ENCODE measurements around the gene MUC3A. TPM values are rescaled to one million over a fixed set of nuclear protein-coding genes. Genes with fewer than 3 reads are reported as not detected.
A peak's percentile ranks its signal among the peaks of the same experiment; 100 is the strongest.
"Not testable (repeated sequence)": the region's sequence is repeated elsewhere in the genome, so short reads cannot be mapped to it uniquely, and the experiment has no call there.

The MUC3A gene
- total RNA-seq, 2 donors from 2014 or later = 0.52 to 3.0 TPM

DNA sequence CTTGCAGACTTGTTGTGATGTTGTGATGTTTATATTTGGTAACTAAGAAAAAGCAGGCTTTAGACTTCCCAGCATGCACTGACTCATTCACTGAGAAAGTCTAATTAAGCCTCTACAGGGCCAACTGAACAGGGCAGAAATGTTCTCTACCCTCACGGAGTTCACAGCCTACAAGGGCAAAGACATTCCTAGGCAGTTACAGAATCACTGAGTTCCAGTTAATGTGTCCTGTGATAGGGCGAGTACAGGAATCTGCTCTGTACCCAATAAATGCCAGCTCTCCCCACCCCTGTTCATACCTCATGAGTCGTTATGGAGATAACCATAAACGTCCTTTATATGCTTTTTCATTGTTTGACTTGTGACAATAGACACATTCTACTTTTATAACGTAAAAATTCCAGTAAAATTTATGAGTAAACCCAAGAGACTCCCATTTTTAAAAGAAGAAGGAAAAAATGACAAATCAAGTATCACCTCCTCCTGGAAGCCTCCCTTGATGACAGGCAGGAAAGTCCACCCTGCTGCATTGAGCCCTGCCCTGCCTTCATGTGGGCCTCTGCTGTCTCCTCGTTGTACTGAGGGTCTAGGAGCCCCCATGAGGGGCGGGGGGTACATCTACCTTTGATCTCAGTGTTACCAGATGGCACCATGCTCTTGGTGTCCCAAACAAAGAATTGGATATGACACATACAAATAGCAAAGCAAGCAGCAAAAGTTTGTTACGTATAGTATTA, 34.3 kb downstream of the MUC3A start:
- H3K36me3 ChIP-seq (replicated peaks in 1 of 2; ENCODE audit: insufficient read depth in 1 of 2, low read depth in 2 of 2) = no peaks in the 10 kb centered on the region
- TF ChIP-seq, protein P1, sequence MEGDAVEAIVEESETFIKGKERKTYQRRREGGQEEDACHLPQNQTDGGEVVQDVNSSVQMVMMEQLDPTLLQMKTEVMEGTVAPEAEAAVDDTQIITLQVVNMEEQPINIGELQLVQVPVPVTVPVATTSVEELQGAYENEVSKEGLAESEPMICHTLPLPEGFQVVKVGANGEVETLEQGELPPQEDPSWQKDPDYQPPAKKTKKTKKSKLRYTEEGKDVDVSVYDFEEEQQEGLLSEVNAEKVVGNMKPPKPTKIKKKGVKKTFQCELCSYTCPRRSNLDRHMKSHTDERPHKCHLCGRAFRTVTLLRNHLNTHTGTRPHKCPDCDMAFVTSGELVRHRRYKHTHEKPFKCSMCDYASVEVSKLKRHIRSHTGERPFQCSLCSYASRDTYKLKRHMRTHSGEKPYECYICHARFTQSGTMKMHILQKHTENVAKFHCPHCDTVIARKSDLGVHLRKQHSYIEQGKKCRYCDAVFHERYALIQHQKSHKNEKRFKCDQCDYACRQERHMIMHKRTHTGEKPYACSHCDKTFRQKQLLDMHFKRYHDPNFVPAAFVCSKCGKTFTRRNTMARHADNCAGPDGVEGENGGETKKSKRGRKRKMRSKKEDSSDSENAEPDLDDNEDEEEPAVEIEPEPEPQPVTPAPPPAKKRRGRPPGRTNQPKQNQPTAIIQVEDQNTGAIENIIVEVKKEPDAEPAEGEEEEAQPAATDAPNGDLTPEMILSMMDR (IDR thresholded peaks at IDR 0.05) = no peak
- no peak for TF ChIP-seq POLR2A (IDR thresholded peaks at IDR 0.05)
- H3K27ac ChIP-seq = no peak overlapping the region
- intact Hi-C loops (cut with DNase I) = no loop called here
- ATAC-seq (peak; percentile 87), DNase-seq (peak in 1 of 4 donors; percentile 14)
- H3K9me3 ChIP-seq = no peaks in the 10 kb centered on the region
- 28 to 41% methylated on average over 8 of the region's 8 CpGs for WGBS, 2 donors
- no peaks in the 10 kb centered on the region for H3K27me3 ChIP-seq
- H3K4me3 ChIP-seq = no peak overlapping the region
- H3K4me1 ChIP-seq = no peaks in the 10 kb centered on the region

DNA sequence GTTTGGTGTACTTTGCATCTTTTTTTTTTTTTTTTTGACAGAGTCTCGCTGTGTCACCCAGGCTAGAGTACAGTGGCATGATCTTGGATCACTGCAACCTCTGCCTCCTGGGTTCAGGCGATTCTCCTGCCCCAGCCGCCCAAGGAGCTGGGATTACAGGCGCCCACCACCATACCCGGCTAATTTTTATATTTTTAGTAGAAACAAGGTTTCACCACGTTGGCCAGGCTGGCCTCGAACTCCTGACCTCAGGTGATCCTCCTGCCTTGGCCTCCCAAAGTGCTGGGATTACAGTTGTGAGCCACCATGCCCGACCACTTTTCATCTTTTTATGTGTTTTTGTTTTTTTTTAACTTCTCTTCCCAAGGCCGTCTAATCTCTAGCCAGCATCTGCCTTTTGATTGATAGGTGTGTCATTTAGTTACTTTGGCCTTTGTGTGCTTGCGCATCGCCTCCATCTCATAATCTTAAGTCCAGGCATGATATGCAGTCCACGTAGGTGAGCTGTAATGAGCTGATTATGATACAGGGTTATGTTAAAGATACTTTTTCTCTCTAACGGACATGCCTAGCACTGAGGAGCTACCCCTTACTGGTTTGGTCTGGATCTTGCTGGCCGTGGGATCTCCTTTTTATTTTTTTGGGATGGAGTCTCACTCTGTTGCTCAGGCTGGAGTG, 35.0 kb downstream of the MUC3A start:
- H3K27ac ChIP-seq; intact Hi-C loops (cut with DNase I); H3K4me1 ChIP-seq: not testable (repeated sequence)

DNA sequence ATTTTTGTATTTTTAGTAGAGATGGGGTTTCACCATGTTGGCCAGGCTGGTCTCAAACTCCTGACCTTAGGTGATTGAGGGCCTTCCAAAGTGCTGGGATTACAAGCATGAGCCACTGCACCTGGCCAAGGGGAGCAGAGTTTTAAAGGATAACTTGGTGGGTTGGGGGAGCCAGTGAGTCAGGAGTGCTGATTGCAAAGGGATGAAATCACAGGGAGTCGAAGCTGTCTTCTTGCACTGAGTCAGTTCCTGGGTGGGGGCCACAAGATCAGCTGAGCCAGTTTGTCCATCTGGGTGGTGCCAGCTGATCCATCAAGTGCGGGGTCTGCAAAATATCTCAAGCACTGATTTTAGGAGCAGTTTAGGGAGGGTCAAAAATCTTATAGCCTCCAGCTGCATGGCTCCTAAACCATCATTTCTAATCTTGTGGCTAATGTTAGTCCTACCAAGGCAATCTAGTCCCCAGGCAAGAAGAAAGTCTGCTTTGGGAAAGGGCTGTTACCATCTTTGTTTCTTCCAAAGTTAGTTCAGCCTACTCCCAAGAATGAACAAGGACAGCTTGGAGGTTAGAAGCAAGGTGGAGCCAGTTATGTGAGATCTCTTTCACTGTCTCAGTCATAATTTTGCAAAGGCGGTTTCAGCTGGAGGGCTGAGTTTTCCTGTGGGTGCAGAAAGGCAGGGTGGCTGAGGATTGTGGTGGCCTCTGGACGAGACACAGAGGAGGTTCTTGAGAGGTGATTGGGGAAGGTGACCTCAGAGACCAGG, 35.9 kb downstream of the MUC3A start:
- H3K36me3 ChIP-seq (replicated peaks in 1 of 2; ENCODE audit: insufficient read depth in 1 of 2, low read depth in 2 of 2); H3K27me3 ChIP-seq; intact Hi-C loops (cut with DNase I); H3K4me3 ChIP-seq; DNase-seq; ATAC-seq; H3K4me1 ChIP-seq; H3K9me3 ChIP-seq; H3K27ac ChIP-seq: not testable (repeated sequence)
- 67 to 76% methylated on average over 3 to 4 of the region's 4 CpGs for WGBS, 2 donors

More for the DNA sequence above, 35.0 kb downstream of the MUC3A start:
- not testable (repeated sequence) for H3K4me3 ChIP-seq; DNase-seq; H3K9me3 ChIP-seq; ATAC-seq; H3K27me3 ChIP-seq; H3K36me3 ChIP-seq (replicated peaks in 1 of 2; ENCODE audit: insufficient read depth in 1 of 2, low read depth in 2 of 2)
- 69 to 70% methylated on average over 14 of the region's 14 CpGs for WGBS, 2 donors

DNA sequence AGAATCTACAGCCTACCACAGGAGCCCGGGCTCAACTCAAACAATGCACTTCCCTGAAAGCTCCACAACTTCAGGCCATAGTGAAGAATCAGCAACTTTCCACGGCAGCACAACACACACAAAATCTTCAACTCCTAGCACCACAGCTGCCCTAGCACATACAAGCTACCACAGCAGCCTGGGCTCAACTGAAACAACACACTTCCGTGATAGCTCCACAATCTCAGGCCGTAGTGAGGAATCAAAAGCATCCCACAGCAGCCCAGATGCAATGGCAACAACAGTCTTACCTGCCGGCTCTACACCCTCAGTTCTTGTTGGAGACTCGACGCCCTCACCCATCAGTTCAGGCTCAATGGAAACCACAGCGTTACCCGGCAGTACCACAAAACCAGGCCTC, 42.3 kb downstream of the MUC3A start:
- no peaks in the 10 kb centered on the region for H3K27me3 ChIP-seq
- no peaks in the 10 kb centered on the region for H3K4me1 ChIP-seq
- no peaks in the 10 kb centered on the region for H3K36me3 ChIP-seq (replicated peaks in 1 of 2; ENCODE audit: insufficient read depth in 1 of 2, low read depth in 2 of 2)
- no peak for TF ChIP-seq POLR2A (IDR thresholded peaks at IDR 0.05)
- TF ChIP-seq, protein P1 (IDR thresholded peaks at IDR 0.05) = no peak
- 76 to 80% methylated on average over 9 of the region's 9 CpGs for WGBS, 2 donors
- H3K9me3 ChIP-seq = no peaks in the 10 kb centered on the region
- no peak for DNase-seq
- intact Hi-C loops (cut with DNase I) = no loop called here
- no peak overlapping the region for H3K27ac ChIP-seq
- no peak overlapping the region for H3K4me3 ChIP-seq
- ATAC-seq = no peak

DNA sequence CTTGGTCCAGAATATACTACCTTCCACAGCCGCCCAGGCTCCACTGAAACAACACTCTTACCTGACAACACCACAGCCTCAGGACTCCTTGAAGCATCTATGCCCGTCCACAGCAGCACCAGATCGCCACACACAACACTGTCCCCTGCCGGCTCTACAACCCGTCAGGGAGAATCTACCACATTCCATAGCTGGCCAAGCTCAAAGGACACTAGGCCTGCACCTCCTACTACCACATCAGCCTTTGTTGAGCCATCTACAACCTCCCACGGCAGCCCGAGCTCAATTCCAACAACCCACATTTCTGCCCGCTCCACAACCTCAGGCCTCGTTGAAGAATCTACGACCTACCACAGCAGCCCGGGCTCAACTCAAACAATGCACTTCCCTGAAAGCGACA, 42.9 kb downstream of the MUC3A start:
- H3K9me3 ChIP-seq; H3K4me3 ChIP-seq; H3K4me1 ChIP-seq; H3K36me3 ChIP-seq (replicated peaks in 1 of 2; ENCODE audit: insufficient read depth in 1 of 2, low read depth in 2 of 2); ATAC-seq; DNase-seq; intact Hi-C loops (cut with DNase I); H3K27ac ChIP-seq; H3K27me3 ChIP-seq: not testable (repeated sequence)
- whole genome bisulfite sequencing, 2 donors = 78 to 81% methylated on average over 12 of the region's 12 CpGs

DNA sequence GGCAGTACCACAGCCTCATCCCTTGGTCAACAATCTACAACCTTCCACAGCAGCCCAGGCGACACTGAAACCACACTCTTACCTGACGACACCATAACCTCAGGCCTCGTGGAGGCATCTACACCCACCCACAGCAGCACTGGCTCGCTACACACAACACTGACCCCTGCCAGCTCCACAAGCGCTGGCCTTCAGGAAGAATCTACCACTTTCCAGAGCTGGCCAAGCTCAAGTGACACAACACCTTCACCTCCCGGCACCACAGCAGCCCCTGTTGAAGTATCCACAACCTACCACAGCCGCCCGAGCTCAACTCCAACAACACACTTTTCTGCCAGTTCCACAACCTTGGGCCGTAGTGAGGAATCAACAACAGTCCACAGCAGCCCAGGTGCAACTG, 45.3 kb downstream of the MUC3A start:
- H3K27ac ChIP-seq; H3K36me3 ChIP-seq (replicated peaks in 1 of 2; ENCODE audit: insufficient read depth in 1 of 2, low read depth in 2 of 2); H3K4me1 ChIP-seq; H3K27me3 ChIP-seq; intact Hi-C loops (cut with DNase I); ATAC-seq; H3K9me3 ChIP-seq; H3K4me3 ChIP-seq; DNase-seq: not testable (repeated sequence)
- no CpG with 5 or more reads among the region's 9 CpGs for WGBS, 2 donors

DNA sequence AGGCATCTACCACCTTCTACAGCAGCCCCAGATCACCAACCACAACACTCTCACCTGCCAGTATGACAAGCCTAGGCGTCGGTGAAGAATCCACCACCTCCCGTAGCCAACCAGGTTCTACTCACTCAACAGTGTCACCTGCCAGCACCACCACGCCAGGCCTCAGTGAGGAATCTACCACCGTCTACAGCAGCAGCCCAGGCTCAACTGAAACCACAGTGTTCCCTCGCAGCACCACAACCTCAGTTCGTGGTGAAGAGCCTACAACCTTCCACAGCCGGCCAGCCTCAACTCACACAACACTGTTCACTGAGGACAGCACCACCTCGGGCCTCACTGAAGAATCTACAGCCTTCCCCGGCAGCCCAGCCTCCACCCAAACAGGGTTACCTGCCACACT, 49.2 kb downstream of the MUC3A start:
- intact Hi-C loops (cut with DNase I); DNase-seq; H3K27me3 ChIP-seq; ATAC-seq; H3K36me3 ChIP-seq (replicated peaks in 1 of 2; ENCODE audit: insufficient read depth in 1 of 2, low read depth in 2 of 2); H3K9me3 ChIP-seq; H3K27ac ChIP-seq; H3K4me3 ChIP-seq; H3K4me1 ChIP-seq: not testable (repeated sequence)
- WGBS, 2 donors = 64 to 68% methylated on average over 6 of the region's 10 CpGs

DNA sequence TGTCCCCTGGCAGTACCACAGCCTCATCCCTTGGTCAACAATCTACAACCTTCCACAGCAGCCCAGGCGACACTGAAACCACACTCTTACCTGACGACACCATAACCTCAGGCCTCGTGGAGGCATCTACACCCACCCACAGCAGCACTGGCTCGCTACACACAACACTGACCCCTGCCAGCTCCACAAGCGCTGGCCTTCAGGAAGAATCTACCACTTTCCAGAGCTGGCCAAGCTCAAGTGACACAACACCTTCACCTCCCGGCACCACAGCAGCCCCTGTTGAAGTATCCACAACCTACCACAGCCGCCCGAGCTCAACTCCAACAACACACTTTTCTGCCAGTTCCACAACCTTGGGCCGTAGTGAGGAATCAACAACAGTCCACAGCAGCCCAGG, 50.0 kb downstream of the MUC3A start:
- H3K4me1 ChIP-seq = not testable (repeated sequence)

DNA sequence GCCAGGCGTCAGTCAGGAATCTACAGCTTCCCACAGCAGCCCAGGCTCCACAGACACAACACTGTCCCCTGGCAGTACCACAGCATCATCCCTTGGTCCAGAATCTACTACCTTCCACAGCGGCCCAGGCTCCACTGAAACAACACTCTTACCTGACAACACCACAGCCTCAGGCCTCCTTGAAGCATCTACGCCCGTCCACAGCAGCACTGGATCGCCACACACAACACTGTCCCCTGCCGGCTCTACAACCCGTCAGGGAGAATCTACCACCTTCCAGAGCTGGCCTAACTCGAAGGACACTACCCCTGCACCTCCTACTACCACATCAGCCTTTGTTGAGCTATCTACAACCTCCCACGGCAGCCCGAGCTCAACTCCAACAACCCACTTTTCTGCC, 50.7 kb downstream of the MUC3A start:
- ATAC-seq; intact Hi-C loops (cut with DNase I): not testable (repeated sequence)
- WGBS, 2 donors = 76 to 77% methylated on average over 8 to 10 of the region's 10 CpGs

More for the DNA sequence above, 50.0 kb downstream of the MUC3A start:
- H3K36me3 ChIP-seq (replicated peaks in 1 of 2; ENCODE audit: insufficient read depth in 1 of 2, low read depth in 2 of 2); H3K27ac ChIP-seq; H3K27me3 ChIP-seq; DNase-seq; H3K9me3 ChIP-seq; intact Hi-C loops (cut with DNase I); H3K4me3 ChIP-seq: not testable (repeated sequence)
- no CpG with 5 or more reads among the region's 9 CpGs for WGBS, 2 donors
- peak; percentile 33 for ATAC-seq

More for the DNA sequence above, 50.7 kb downstream of the MUC3A start:
- not testable (repeated sequence) for H3K36me3 ChIP-seq (replicated peaks in 1 of 2; ENCODE audit: insufficient read depth in 1 of 2, low read depth in 2 of 2); DNase-seq; H3K27ac ChIP-seq; H3K27me3 ChIP-seq; H3K9me3 ChIP-seq; H3K4me1 ChIP-seq; H3K4me3 ChIP-seq

Data from body of pancreas (tissue), 4 donors.